GM12865 (cell line): ENCODE measurements around the gene CCDC81.

Experiments
- DNase-seq: peaks from one replicate; pipeline ENCODE4 v3.0.0; 2010; ENCODE audit warnings: low read depth
- H3K4me3 ChIP-seq: 2 replicates; pipeline ENCODE4 v1.5.1; 2011; ENCODE audit warnings: mild to moderate bottlenecking, low read depth, low read length, control low read depth
- CTCF ChIP-seq: IDR thresholded peaks from 2 replicates; pipeline ENCODE4 v1.5.1; 2011; ENCODE audit warnings: low read length, control low read depth, low read depth, inconsistent platforms; ENCODE audit not compliant: insufficient read depth; ENCODE audit errors: missing control alignments

CCDC81 gene

DNA sequence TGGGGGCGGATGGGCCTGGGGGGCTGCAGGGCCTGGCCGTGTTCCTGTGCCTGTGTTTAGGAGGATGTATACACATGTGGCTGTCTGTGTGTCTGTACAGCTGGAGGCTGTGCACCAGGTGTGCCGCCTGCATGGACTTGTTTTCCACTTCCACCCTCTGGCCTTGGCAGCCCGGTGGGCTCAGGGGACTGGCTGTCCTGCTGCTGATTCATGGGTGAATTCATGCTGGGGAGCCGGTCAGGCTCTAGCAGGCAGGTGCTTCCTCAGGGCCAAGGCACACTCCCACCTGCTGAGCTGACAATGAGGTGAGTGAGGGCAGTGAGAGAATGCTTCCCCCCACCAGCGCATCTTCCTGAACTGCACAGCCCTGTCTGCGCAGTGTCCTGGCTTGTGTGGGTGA lies 88.4 kb downstream of the CCDC81 start:
- DNase-seq = no peak
- no peak overlapping the region for H3K4me3 ChIP-seq
- no peak for TF ChIP-seq CTCF

DNA sequence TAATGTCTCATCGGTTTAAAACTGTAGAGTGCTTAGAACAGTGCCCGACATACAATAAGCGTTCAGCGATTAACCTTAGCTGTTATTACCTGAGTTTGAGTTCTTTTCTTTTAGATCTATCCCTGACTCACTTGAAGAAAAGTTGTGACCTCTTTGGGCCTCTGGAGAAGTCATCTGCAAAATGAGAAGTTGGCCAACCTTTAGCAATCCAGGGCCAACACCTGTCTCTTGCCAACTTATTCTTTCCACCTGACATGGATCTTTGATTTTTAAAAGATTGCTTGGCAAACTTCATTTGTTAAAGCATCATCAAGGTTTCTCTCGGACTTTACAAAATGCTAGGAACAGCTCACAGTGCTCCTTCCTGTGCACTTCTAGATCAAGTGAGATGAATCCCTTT lies 89.3 kb downstream of the CCDC81 start:
- TF ChIP-seq CTCF = no peak
- no peak for DNase-seq
- no peak overlapping the region for H3K4me3 ChIP-seq

DNA sequence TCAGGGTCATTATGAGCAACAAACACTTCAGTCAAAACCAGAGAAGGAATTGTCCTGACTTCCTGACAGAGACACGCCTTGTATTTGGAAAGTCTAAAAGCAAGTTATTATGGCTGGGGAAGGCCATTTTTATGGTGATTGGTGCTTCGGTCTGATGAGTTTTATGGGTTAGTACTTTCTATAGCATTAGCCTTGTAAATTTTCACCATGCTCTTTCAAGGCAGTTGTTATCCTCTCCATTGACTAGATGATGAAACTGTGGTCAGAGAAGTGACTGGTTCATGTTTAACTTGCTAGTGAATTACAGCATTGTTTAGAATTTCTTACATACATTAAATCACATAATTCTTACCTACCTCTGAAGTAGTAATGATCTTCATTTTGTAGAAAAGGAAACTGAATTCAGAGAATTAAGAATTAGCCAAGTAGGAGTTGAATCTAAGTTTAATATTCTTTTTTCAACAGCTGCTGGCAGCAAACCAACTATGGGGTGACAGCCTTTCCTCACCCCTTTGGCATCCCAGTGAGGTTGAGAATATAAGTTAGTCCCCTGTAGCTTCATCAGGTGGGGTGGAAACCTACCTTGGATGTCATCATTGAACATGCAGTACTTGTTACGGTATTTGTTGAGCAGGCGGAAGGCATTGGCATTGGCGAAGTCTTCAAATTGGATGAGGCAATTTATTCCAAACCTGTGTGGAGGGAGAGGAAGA lies 90.0 kb downstream of the CCDC81 start:
- no peak for TF ChIP-seq CTCF
- no peak overlapping the region for H3K4me3 ChIP-seq
- no peak for DNase-seq

DNA sequence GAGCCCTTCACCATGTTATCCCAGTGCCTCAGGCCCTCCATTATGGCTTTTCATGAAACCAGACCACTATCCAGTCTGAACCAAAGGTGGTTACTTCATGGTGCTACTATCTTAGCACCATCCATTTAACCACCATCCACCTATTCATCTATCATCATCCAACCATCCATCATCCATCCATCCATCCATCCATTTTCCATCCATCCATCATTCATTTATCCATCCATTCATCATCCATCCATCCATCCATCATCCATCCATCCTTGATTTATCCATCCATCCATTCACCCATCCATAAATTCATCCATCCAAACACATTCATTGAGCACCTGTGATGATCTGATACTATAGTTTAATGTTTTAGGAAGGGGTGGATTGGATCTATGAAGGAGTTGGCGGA lies 93.5 kb downstream of the CCDC81 start:
- DNase-seq = no peak
- no peak overlapping the region for H3K4me3 ChIP-seq
- no peak for TF ChIP-seq CTCF

DNA sequence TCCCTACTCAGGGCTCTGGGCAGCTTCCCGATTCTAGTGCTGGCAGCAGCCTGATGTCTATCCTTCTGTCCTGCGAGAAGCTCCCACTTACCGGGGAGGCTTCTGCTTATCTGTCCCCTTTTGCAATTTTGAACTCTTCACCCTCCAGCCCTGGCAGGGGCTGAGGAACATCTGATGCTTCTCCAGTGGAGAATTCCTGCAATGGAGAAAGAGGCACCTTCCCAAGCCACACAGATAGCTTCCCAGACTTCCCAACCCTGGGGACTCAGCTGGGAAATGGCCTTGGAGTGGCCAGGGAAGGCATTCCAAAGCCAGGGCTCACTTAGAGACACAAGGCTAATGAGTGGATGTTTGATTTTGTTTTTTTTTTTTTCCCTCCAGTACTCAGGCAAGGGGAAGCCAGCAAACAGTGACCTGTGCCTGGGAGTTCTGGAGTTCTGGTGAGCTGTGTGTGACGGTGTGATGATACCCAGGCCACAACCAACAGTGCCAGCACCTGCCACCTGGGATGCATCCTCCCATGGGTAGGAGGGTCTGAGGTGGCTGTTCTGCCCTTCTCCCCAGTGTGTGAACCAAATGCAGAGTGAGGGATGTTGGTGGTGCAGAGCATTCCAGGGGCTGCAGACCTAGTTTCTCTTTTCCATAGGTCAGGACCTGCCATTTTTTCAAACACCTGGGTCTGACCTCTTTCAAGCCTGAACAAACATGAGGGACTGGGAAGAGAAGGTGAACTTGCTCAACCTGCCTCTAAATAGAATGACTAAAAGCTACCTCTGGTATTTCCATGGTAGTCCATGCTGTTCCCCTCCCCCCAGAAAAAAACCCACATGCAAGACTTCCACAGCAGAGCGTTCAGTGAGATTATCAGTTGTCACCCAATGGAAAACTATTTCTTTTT lies 95.1 kb downstream of the CCDC81 start:
- DNase-seq = no peak
- H3K4me3 ChIP-seq = no peak overlapping the region
- no peak for TF ChIP-seq CTCF
